MM.1S (cell line): ENCODE data around the gene KCNJ12.
"Not testable (repeated sequence)": the region's sequence is repeated elsewhere in the genome, so short reads cannot be mapped to it uniquely, and the experiment has no call there.

ENCODE experiments used
- DNase-seq: peaks from one replicate; pipeline ENCODE4 v3.0.0-alpha.2; 2015
- H2AFZ ChIP-seq: fragments of 300-600 bp; sonication (generic); 2 replicates; pipeline ENCODE4 v1.6.0; 2016; ENCODE audit warnings: antibody characterized with exemption, low read length
- H3F3A ChIP-seq: fragments of 300-600 bp; sonication (generic); 2 replicates; pipeline ENCODE4 v1.6.1; 2016; ENCODE audit warnings: mild to moderate bottlenecking, antibody characterized with exemption, low read length, moderate library complexity, mixed read lengths; ENCODE audit not compliant: insufficient read depth
- H3K27ac ChIP-seq: fragments of 300-600 bp; sonication (generic); 2 replicates; pipeline ENCODE4 v1.5.1; 2016; ENCODE audit warnings: mild to moderate bottlenecking, low read length
- H3K27me3 ChIP-seq: fragments of 300-600 bp; sonication (generic); replicated peaks from 2 replicates; pipeline ENCODE4 v1.6.0; 2016; ENCODE audit warnings: low read length; ENCODE audit not compliant: insufficient read depth
- H3K36me3 ChIP-seq: fragments of 300-600 bp; sonication (generic); replicated peaks from 2 replicates; pipeline ENCODE4 v1.6.1; 2016; ENCODE audit warnings: mild to moderate bottlenecking, low read length, mixed read lengths; ENCODE audit not compliant: insufficient read depth
- H3K4me1 ChIP-seq: fragments of 300-600 bp; sonication (generic); 2 replicates; pipeline ENCODE4 v1.6.1; 2016; ENCODE audit warnings: low read length, mixed read lengths
- H3K4me2 ChIP-seq: fragments of 300-600 bp; sonication (generic); 2 replicates; pipeline ENCODE4 v1.6.0; 2016; ENCODE audit warnings: low read depth, low read length
- H3K4me3 ChIP-seq: fragments of 300-600 bp; sonication (generic); 2 replicates; pipeline ENCODE4 v1.5.1; 2016; ENCODE audit warnings: low read length, mixed read lengths
- H3K79me2 ChIP-seq: fragments of 300-600 bp; sonication (generic); 2 replicates; pipeline ENCODE4 v1.6.1; 2016; ENCODE audit warnings: mixed run types, low read length, mixed read lengths
- H3K9ac ChIP-seq: fragments of 300-600 bp; sonication (generic); 2 replicates; pipeline ENCODE4 v1.6.1; 2016; ENCODE audit warnings: low read length, mixed read lengths
- H3K9me2 ChIP-seq: fragments of 300-600 bp; sonication (generic); replicated peaks from 2 replicates; pipeline ENCODE4 v1.6.1; 2016; ENCODE audit warnings: mild to moderate bottlenecking, low read length, mixed read lengths; ENCODE audit not compliant: insufficient read depth
- H3K9me3 ChIP-seq: fragments of 300-600 bp; sonication (generic); replicated peaks from 2 replicates; pipeline ENCODE4 v1.6.1; 2016; ENCODE audit warnings: mild to moderate bottlenecking, low read length, mixed read lengths; ENCODE audit not compliant: insufficient read depth
- H4K20me1 ChIP-seq: fragments of 300-600 bp; sonication (generic); 2 replicates; pipeline ENCODE4 v1.6.1; 2016; ENCODE audit warnings: mild to moderate bottlenecking, low read length, moderate library complexity, mixed read lengths; ENCODE audit not compliant: insufficient read depth

The KCNJ12 gene

GRCh38 chr17:21410906-21411678, 34.9 kb downstream of the KCNJ12 start:
- H3K79me2 ChIP-seq, H3K4me1 ChIP-seq, DNase-seq, H3K9me3 ChIP-seq, H3K4me3 ChIP-seq, H4K20me1 ChIP-seq, H2AFZ ChIP-seq, H3K27me3 ChIP-seq, H3K36me3 ChIP-seq, H3K9me2 ChIP-seq, H3F3A ChIP-seq, H3K9ac ChIP-seq, H3K27ac ChIP-seq, H3K4me2 ChIP-seq: not testable (repeated sequence)

DNA sequence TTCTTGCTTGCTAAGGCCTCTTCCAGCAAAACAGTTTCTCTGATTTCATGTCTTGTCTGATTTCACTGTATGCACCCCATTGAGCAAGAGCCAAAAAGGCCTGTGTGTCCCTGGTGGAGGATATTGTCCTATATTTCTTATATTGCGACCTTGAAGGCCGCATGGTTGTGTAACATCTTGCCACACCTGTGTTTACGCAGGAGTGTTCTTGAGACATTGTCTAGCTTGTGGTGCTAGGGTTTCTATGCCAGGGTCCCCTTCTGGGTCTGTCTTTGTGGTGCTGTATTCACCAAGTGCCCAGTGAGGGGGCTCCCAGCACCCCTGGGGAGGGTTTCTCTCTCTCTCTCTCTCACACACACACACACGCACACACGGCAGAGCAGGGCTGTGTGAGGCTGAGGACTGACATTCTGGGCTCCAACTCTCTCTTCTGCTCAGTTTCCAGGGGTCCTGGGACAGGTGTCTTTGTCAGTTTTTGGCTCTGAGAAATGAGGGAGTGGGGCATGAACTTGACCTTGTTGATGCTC, 35.6 kb downstream of the KCNJ12 start:
- H2AFZ ChIP-seq, H3K27ac ChIP-seq, H4K20me1 ChIP-seq, H3K4me1 ChIP-seq, H3K9ac ChIP-seq, DNase-seq, H3K79me2 ChIP-seq, H3K9me3 ChIP-seq, H3K4me3 ChIP-seq, H3K4me2 ChIP-seq, H3F3A ChIP-seq, H3K36me3 ChIP-seq, H3K27me3 ChIP-seq, H3K9me2 ChIP-seq: not testable (repeated sequence)

- not testable (repeated sequence) for H3K4me2 ChIP-seq, H2AFZ ChIP-seq, H3F3A ChIP-seq, H3K9me2 ChIP-seq, H3K27me3 ChIP-seq, H3K79me2 ChIP-seq, H3K27ac ChIP-seq, H3K4me3 ChIP-seq, H4K20me1 ChIP-seq, DNase-seq, H3K9me3 ChIP-seq, H3K4me1 ChIP-seq, H3K36me3 ChIP-seq, H3K9ac ChIP-seq
Measured at GRCh38 chr17:21412207-21412681, 36.1 kb downstream of the KCNJ12 start.

GRCh38 chr17:21413570-21414279, 37.6 kb downstream of the KCNJ12 start:
- H2AFZ ChIP-seq, H4K20me1 ChIP-seq, H3K9ac ChIP-seq, H3K9me3 ChIP-seq, H3K79me2 ChIP-seq, H3K4me1 ChIP-seq, H3K4me2 ChIP-seq, H3F3A ChIP-seq, H3K27ac ChIP-seq, H3K36me3 ChIP-seq, H3K4me3 ChIP-seq, DNase-seq, H3K9me2 ChIP-seq: not testable (repeated sequence)
- H3K27me3 ChIP-seq, result peaks cover 17% of the 10 kb centered on the region

GRCh38 chr17:21414616-21415015, 38.5 kb downstream of the KCNJ12 start:
- H3K27me3 ChIP-seq, result peaks cover 26% of the 10 kb centered on the region
- H3K36me3 ChIP-seq, H3K4me1 ChIP-seq, H3K9me2 ChIP-seq, DNase-seq, H3K9ac ChIP-seq, H3K79me2 ChIP-seq, H3F3A ChIP-seq, H4K20me1 ChIP-seq, H3K4me2 ChIP-seq, H3K4me3 ChIP-seq, H2AFZ ChIP-seq, H3K27ac ChIP-seq, H3K9me3 ChIP-seq: not testable (repeated sequence)

- H3K9ac ChIP-seq, H3K4me2 ChIP-seq, H3K9me2 ChIP-seq, H3K27ac ChIP-seq, H4K20me1 ChIP-seq, H2AFZ ChIP-seq, H3F3A ChIP-seq, H3K36me3 ChIP-seq, H3K9me3 ChIP-seq, H3K4me3 ChIP-seq, H3K79me2 ChIP-seq, H3K4me1 ChIP-seq, DNase-seq: not testable (repeated sequence)
- peaks cover 29% of the 10 kb centered on the region for H3K27me3 ChIP-seq
Measured at GRCh38 chr17:21415166-21415990, 39.2 kb downstream of the KCNJ12 start.

DNA sequence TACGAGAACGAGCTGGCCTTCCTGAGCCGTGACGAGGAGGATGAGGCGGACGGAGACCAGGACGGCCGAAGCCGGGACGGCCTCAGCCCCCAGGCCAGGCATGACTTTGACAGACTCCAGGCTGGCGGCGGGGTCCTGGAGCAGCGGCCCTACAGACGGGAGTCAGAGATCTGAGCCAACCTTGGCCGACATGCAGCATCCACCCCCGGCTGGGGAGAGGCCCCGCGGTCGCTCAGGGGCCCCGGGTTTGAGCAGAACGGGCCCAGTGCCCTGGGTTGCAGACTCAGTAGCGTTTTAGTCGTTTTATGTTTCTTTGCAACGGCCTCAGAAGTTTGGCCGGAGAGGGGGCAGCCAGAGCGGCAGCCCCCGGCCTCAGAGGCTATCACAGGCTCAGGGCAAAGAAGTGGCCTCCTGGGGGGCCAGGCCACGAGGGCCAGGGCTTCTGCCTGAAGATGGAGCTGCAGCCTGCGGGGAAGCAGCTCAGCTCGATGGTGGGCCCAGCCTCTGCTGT, 40.4 kb downstream of the KCNJ12 start:
- not testable (repeated sequence) for H4K20me1 ChIP-seq, H3K4me2 ChIP-seq, DNase-seq, H2AFZ ChIP-seq, H3K27ac ChIP-seq, H3K4me3 ChIP-seq, H3K9me2 ChIP-seq, H3K9me3 ChIP-seq, H3K79me2 ChIP-seq, H3K36me3 ChIP-seq, H3K4me1 ChIP-seq, H3K9ac ChIP-seq, H3F3A ChIP-seq
- H3K27me3 ChIP-seq, result peaks cover 29% of the 10 kb centered on the region
